SKM-1 (cell line): ENCODE data around the gene PEX5L.
"Not testable (repeated sequence)": the region's sequence is repeated elsewhere in the genome, so short reads cannot be mapped to it uniquely, and the experiment has no call there.

Source experiments
- DNase-seq: peaks from one replicate; lab custom pipeline; 2025; ENCODE audit not compliant: unreplicated experiment; lab: John Stamatoyannopoulos, UW

The PEX5L gene

GRCh38 chr3:179788996-179789395, 247.7 kb downstream of the PEX5L start:
- DNase-seq, result no peak

- DNase-seq, result not testable (repeated sequence)
Observed at GRCh38 chr3:179782841-179783240, 253.9 kb downstream of the PEX5L start.

GRCh38 chr3:179775416-179776122, 261.2 kb downstream of the PEX5L start:
- DNase-seq, result no peak

- no peak for DNase-seq
Observed at GRCh38 chr3:179772297-179772696, 264.4 kb downstream of the PEX5L start.

GRCh38 chr3:179771797-179772196, 264.9 kb downstream of the PEX5L start:
- no peak for DNase-seq

GRCh38 chr3:179769411-179770247, 267.1 kb downstream of the PEX5L start:
- DNase-seq, result no peak

- DNase-seq, result no peak
Observed at GRCh38 chr3:179768080-179768479, 268.7 kb downstream of the PEX5L start.

- DNase-seq, result no peak
Observed at GRCh38 chr3:179766416-179767133, 270.2 kb downstream of the PEX5L start.

GRCh38 chr3:179765396-179765795, 271.3 kb downstream of the PEX5L start:
- DNase-seq, result no peak

GRCh38 chr3:179760944-179761343, 275.8 kb downstream of the PEX5L start:
- DNase-seq, result no peak

- peak; percentile 8 for DNase-seq
Observed at GRCh38 chr3:179750720-179751328, 285.9 kb downstream of the PEX5L start.

GRCh38 chr3:179745716-179746115, 291.0 kb downstream of the PEX5L start:
- no peak for DNase-seq

GRCh38 chr3:179745079-179745478, 291.7 kb downstream of the PEX5L start:
- no peak for DNase-seq
